ENCODE results near the gene RAB27A.

DNA sequence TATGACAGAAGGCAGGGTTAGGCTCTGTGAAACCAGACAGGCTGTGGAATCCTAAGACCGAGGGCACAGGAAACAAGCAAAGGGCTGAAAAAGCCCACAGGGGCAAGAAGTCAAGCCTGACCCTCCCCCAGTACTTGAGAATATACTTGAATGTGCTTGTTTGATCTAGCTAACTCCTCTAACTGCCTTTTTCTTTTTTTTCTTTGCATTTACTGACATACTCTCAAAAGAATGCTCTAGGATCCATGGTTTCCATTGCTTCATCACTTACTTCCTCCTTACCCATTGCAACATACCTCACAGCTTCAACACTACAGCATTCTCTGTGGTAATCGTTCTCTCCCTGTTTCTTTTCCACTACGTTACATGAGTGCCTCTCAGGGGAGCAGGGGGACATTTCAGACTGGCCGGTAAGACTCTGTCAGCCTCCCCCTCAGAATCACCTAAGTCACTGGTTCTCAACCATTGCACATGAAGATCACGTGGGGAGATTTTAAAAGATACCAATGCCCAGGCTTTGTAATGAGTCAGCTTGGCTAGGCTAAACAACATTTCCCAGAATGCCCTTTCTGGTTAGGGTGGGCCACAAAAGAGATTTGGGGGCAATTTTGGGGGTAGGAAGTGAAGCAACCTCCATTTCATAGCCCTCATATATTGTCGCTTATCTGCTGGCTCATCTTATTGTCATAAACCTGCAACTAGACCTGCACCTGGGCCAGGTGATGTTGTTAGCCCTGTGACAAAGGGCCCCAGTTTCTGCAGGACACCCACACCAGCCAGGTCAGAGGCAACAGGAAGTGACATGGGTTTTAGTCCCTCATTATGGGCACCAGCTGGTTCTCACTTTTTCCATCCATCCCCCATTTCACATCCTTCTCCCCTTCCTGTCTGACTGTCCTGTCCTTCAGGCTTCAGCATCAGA is 68.3 kb downstream of the RAB27A start:
- TF ChIP-seq, protein P1, sequence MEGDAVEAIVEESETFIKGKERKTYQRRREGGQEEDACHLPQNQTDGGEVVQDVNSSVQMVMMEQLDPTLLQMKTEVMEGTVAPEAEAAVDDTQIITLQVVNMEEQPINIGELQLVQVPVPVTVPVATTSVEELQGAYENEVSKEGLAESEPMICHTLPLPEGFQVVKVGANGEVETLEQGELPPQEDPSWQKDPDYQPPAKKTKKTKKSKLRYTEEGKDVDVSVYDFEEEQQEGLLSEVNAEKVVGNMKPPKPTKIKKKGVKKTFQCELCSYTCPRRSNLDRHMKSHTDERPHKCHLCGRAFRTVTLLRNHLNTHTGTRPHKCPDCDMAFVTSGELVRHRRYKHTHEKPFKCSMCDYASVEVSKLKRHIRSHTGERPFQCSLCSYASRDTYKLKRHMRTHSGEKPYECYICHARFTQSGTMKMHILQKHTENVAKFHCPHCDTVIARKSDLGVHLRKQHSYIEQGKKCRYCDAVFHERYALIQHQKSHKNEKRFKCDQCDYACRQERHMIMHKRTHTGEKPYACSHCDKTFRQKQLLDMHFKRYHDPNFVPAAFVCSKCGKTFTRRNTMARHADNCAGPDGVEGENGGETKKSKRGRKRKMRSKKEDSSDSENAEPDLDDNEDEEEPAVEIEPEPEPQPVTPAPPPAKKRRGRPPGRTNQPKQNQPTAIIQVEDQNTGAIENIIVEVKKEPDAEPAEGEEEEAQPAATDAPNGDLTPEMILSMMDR (IDR thresholded peaks at IDR 0.05): no peak
- TF ChIP-seq EP300 (IDR thresholded peaks at IDR 0.05) (no peak), POLR2AphosphoS5 (IDR thresholded peaks at IDR 0.05) (peak; percentile 47)

All from gastroesophageal sphincter (tissue), 3 donors.